Kidney glomerular epithelial cell (primary cell): ENCODE results near the gene ARFGAP1.

Experiments used
- DNase-seq: peaks from one replicate; lab custom pipeline; 2025; lab: John Stamatoyannopoulos, UW

The ARFGAP1 gene

DNA sequence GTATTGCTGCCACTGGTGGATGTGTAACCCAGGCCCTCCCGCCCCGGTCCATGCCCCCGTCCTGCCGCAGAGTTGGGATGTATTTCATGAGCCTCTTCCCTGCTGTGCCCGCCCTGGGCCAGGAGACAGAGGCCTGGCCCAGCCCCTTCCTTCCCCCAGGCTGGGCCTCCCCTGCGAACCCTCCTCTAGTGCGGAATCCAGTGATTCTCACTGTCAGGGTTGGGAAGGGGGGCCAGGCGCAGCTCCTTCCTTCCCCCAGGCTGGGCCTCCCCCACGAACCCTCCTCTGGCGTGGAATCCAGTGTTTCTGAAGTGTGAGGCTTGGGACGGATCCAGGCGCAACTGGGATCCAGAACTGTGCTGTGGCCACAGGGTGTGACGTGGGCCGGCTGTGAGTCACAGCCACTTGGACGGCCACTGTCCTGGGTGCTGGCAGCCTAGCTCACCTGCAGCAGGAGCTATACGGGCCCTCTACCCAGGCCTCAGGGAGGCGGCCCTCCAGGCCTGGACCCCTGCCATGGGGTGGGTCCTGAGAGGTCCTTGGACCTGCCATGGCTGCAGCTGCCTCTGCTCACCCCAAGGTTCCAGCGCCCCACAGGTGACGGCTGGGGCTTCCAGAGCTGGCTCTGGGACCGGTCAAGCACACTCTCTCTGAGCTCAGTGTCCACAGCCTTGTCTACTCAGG, 48.7 kb downstream of the ARFGAP1 start:
- no peak for DNase-seq

DNA sequence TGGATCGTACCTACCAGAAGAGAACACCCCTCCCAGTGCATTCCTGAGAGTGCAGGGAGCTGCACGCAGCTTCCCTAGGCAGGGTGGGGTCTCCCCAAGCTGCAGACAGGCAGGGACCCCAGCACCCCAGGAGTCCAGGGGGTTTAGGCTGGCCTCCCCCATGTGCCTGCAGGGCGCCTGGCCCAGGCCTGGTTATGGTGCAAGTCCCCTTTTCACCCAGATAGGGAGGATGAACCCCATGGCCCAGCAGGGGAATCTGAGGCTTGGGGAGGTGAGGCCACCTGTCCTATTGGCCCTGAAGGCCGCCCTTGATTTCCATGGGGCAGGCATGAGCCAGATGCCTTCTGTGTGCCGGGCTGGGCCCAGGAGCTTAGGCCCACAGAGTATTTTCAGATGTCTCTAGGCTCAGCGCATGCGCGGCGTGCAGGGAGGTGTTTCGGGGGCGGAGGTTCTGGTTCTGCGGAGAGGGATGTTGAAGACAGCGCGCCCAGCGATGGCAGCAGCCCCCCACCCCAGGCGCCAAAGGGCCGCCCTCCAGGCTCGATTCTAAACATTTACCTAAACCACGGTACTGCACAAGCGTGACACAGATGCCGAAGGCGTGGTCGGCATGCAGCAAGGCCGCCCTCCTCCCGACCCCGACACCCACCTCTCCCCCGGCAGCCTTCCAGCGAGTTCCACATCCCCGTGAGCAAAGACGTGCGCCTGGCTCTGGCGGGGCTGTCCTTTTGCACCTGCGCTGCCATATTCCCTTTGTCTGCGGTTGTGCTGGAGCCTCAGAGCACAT, 49.7 kb downstream of the ARFGAP1 start:
- no peak for DNase-seq

DNA sequence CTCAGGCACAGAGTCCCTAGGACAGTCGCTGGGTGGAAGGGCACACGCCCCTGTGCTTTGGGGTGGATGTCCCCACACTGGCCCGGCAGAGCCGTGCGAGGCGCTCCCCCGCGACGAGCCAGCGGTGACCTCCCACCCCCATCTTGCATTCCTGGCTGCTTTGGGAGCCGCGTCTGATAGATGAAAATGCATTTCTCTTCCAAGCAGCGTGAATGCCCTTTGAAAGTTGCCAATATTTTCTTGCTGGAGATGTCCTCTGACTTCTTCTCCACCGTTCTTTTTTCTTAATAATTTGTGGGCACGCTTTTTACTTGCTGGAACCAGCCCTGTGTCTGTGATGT, 50.3 kb downstream of the ARFGAP1 start:
- DNase-seq = no peak

DNA sequence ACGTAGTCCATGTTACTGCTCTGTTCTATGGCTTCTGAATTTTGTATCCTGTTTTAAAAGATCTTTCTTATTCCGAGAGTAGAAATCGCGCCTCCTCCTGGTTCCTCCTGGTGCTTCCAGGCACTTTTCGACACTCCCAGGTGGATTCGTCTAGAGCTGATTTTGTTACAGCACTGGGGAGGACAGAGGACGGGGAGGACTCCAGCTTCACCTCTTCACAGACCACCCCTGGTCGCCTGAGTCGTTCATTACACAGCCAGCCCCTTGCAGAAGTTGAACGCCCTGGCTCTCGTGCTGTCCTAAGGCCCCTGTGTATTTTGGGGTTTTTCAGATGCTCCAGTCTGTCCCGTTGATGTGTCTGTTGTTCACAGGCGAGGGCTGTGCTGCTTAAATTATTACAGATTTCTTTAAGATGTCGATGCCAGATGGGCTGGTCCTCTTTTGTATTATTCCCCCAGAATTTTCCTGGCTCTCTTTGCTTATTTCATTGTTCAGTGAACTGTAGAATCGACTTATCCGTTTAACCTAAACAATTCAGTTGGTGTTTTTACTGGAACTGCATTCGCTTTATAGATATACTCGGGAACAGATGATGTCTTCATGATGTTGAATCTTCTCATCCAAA, 50.9 kb downstream of the ARFGAP1 start:
- no peak for DNase-seq

DNA sequence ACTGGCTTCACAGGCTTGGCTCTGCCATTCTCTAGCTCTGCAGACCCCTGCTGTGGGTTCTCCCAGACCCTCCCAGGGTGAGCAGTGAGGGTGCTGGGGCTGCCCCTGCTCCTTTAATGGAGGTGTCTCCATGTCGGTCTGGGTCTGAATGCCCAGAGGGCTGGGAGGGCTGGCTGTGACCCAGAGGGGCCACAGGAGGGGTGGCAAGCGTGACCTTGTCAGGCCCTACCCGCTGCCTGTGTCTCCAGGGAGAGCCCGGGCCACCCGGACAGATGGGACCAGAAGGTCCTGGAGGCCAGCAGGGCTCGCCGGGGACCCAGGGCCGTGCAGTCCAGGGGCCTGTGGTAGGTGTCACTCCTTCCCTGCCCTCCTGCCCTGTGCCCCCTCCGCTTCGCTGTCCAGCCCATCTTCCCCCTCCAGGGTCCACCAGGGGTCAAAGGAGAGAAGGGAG, 52.4 kb downstream of the ARFGAP1 start:
- DNase-seq = no peak

DNA sequence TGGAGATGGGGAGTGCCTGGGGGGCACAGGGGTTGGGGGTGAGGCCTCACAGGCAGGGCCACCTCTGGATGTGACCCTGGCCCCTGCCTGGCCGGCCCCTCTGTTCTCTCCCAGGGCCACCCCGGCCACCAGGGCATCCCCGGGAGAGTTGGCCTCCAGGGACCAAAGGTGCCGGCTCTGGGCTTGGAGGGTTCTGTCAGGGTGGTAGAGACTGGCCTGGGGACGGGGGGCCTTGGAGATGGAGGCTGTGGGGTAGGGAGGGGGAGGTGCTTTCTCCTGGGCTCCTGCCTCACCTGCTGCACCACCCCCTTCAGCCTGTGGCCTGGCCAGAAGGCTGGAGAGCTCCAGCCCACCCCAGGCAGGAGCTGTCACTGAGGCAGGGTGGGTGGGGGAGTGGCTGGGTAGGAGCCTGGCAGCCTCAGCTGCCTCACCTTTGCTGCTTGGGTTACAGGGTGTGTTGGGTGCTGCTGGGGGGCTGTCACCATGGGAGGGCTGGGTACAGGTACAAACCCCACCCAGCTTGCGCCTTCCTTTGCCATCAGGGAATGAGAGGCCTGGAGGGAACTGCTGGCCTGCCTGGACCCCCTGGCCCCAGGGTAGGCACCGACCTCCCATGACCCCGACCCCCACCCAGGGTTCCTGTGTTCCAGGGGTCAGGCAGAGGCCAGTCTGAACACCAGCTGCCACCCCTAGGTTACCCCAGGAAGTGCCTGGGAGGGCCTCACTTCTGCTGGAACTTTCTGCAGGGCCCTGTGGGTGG, 53.1 kb downstream of the ARFGAP1 start:
- no peak for DNase-seq

DNA sequence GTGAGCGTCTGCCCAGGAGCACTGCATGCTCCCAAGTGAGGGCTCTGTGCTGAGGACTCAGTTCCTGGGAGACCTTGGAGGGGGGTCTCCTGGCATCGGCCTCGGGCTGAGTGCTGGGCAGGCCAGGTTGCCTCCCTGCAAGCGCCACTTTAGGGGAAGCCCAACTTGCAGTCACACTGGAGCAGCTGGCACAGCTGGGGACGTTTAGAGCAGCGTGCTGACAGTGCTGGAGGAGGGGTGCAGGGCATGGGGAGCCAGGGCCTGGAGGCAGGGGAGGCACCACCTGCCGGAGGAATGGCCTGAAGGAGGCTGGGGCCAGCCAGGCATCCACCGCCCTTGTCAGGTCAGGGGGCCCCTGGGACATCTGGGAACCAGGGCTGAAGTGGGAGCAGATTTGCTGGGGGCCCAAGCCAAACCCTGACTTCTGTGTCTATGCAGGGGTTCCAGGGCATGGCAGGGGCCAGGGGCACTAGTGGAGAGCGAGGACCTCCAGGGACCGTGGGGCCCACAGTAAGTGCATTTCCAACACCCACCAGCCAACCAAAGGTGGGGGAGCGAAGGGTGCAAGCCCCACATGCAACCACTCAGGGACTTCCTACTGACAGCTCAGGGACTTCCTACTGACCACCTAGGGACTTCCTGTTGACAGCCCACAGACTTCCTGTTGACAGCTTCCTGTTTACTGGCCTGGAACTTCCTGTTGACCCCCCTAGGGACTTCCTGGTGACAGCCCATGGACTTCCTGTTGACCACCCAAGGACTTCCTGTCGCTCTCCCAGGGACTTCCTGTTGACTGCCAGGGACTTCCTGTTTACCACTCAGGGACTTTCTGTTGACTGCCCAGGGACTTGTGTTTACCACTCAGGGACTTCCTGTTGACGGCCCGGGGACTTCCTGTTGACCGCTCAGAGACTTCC, 54.0 kb downstream of the ARFGAP1 start:
- DNase-seq = no peak

DNA sequence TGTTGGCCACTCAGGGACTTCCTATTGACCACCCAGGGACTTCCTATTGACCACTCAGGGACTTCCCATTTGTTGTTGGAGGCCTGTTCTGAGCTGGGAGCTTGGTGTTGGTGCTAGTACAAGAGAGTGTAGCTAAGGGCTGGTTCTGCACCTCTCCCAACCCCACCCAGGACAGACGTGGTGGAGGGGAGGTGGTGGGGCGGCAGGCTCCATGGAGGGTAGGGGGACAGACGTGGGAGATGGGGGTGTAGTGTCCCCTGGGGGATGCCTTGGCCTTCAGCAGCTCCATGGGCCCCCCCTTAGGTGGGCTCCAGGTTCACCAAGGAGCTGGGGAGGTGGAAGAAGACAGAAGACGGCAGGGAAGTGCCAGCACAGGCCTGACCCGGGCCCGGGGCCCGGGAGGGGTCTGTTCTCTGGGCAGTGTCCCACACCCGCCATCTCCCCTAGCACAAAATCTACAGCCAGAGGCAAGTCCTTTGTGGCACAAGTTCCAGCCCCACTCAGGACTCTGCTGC, 54.7 kb downstream of the ARFGAP1 start:
- DNase-seq = no peak

DNA sequence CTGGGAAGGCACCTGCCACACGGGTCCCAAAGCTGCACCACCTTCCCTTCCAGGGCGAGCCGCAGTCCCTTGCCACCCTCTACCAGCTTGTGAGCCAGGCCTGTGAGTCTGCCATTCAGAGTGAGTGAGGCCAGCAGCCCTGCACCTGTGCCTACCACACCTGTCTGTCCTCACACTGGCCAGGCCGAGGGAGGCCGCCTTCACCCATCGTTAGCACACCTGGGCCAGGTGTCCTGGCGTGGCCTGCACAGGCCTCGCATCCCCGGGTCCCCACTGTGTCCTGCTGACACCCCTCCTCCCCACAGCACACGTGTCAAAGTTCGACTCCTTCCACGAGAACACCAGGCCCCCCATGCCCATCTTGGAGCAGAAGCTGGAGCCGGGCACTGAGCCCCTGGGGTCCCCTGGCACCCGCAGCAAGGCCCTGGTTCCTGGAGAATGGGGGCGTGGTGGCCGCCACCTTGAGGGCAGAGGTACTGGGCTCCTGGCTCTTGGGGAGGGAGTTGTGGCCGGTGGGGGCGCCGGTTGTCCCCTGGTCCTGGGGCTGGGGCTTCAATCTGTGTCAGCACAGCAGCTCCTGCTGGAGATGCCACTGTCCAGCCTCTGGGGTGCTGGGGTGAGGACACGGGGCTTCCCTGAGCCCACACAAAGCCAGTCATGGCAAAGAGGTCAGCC, 55.5 kb downstream of the ARFGAP1 start:
- no peak for DNase-seq

DNA sequence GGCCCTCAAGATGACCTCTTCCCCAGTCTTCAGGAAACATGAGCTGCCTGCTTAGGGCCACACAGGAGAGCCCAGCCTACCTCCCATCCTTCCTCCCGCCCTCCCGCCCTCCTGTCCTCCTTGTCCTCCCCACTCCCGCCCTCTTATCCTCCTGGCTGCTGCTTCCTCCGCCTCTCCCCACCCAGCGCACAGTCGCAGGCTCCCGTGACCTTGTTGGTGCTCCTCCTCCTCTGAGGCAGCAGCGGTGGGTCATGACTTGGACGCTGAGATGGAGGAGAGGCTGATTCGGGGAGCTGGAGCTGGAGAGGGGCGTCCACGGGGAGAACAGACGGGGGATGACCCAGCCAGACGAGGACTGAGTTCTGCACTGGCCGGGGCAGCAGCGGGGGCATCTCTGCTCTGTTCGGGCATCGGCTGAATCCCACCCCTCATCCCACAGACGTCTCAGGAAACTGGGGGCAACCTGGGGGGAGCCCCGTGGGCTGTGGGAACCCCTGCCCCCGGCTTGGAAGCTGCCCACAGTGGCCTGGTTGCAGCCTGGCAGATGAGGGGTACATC, 56.2 kb downstream of the ARFGAP1 start:
- DNase-seq = no peak

DNA sequence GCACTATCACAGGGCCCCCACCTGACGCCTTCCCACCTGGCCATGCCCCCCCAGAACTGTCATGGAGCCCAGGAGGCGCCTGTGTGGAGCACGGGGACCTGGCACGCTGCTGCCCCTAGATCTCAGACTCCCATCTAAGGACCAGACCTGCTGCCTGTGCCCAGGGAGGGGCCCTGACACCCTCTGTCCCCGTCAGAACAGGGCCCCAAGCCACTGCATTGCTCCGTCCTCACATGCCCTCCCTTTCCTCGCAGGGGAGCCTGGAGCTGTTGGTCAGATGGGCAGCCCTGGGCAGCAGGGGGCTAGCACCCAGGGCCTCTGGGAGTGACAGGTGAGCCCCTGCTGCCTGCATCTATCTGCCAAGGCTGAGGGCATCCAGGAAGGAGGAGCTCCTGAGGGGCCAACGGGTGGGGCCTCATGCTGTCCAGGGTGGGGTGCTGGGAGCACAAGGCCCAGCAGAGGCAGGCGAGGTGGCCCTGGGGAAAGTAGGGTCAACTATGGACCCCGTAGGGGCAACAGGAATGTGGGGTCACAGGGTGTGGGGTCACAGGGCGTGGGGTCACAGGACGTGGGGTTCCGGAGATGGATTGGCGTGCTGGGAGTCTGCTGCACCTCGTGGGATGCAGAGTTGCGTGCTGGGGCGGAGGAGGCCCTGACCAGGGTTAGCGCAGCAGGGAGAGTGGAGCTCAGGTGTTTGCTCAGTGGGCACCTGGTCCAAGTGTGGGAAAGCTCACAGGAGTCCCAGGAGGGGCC, 56.9 kb downstream of the ARFGAP1 start:
- no peak for DNase-seq

DNA sequence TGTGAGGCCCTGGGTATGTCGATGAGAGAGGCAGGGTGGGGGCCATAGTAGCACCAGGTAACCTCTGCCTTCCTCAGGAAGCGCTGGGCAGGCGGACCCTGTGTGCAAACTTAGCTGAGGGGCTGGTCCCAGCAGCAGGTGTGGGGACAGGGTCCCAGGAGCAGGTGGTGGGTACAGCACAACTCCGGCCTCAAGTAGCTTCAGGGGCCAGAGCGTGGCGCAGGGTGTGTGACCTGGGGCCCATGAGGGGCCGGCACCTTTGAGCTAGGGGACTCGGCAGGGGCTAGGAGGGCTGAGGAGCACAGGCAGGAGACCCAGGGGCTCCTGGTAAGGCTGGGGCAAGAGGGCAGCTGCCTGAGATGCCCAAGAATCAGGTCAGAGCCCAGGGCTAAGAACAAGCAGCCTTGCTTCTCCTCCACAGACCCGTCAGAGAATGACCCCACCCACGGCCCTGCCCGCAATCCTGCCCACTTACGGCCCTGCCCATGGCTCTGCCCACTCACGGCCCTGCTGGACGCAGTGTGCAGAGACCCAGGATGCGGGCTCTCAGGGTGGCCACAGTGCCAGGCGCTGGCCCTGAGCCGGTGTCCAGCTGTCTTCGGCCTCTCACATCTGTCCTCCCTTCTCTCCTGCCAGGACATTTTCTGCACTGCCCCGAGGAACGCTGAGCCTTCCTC, 57.6 kb downstream of the ARFGAP1 start:
- DNase-seq = no peak

DNA sequence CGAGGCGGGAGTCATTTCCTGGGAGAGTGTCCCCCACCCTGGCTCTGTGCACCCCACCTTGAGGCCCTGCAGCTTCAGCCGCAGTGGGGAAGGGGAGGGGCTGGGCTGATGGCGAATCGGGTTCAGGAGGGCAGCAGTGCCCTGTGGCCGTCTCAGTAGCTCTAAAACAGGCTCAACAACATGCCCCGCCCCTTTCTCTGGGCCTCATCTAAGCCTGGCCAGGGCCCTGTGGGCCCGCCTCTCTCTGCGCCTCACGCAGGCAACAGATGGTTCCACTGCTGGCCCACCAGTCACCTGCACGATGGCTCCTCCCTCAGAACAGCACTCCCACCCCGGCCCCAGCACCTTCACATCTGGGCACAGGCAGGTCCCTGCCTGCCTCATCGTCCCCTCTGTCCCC, 58.3 kb downstream of the ARFGAP1 start:
- DNase-seq = no peak

DNA sequence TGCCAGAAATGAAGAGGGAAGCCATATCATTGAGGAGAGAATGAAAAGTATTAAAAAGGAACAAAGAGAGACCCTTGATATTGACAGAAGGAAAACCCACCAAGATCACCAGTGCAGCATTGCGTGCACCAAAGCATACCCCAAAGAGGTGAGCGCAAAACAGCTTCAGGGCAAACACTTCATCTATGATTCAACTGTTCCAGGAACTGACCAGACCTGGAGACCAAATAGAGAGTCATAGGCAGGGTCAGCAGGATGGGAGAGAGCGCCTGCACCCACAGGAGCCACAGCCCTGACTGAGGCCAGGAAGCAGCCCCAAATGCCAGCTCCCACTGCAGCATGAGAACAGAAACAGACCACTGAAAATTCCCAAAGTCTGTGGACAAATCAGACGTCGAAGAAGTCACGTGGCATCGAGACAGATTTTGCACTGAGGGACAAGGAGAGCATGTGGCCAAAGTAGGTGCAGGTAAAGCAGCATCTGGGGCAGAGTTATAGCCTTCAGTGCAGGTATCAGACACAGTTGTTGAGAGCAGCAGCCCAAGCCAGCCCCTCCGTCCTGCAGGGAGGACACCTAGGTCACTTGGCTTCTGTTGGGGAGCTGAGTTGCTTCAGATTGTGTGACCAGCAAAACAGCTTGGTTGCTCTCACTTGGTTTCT, 59.3 kb downstream of the ARFGAP1 start:
- DNase-seq = no peak

DNA sequence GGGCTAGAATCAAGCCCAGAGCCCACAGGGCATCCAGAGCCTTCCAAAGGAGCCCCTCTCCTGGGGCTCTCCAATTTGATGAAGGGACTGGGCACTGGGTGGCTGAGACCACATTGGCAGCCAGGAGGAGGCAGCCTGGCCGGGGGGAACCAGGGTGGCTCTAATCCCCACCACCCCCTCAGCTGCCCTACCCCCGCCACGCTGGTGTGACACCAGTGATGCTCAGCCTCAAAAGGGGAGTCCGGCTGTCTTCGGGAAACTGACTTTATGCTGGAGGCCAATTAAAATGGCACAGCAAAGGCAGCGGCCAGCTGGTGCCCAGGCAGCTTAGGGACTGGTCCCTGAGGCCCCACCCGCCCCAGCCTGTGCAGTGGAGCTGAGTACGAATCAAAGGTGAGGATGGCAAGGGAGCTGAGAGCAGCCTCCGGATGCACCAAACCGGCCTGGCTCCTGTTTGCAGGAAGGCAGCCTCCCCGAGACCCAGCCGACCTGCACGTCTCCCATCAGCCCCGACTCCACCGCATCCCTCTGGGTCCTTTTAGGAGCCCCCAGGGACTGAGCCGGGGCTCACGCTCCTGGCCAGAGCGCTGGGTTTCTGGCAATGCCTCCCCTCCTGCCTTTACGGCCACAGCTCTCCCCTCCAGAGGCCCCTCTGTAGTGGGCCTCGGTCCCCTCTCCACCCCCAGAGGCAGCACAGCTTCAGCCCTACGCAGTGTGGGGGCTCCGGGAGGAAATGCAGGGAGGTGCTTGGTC, 60.1 kb downstream of the ARFGAP1 start:
- no peak for DNase-seq

DNA sequence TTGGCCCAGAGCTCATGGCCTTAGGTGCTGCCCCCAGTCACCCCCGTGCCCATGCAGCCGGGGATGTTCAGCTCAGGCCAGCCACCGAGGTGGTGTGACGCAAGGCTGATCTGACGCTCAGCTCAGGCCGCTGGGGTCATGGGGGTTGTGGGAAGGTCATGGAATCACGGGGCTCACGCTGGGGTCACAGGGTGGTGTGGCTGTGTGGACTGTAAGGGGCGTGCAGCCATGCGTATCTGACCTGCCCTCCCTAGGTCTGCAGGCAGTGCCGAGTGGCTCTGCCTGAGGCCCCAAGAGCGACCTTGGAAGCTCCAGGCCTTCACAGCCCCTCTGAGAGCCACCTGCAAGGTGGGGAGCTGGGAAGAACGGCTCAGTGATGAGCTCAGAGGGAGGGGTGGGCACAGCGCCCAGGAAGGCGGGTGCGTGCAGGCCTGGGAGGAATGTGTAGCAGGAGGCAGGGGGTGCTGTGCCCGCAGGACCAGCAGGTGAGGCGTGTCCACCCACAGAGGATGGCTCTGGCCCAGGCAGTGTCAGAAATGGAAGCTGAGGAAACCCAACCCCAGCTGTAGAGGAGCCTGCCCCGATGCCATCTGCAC, 60.7 kb downstream of the ARFGAP1 start:
- peak; percentile 22 for DNase-seq

DNA sequence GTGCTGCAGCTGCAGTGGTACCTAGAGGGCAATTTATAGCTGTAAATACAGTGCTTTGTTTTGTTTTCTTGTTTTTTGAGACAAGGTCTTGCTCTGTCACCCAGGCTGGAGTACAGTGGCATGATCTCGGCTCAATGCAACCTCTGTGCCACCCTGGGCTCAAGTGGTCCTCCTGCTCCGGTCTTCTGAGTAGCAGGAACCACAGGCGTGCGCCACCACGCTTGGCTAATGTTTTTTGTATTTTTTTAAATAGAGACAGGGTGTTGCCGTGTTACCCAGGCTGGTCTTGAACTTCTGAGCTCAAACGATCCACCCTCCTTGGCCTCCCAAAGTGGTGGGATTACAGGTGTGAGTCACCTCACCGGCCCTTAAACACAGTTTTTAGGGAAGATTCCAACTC, 61.7 kb downstream of the ARFGAP1 start:
- no peak for DNase-seq
